HG03378 (cell line): Measurements from ENCODE around the gene MYH15.

Source experiments
- ATAC-seq: cut with Tn5 transposase; IDR thresholded peaks from one replicate; pipeline ENCODE4 v1.9.1; 2021; ENCODE audit warnings: mild to moderate bottlenecking, moderate library complexity; ENCODE audit not compliant: unreplicated experiment

The MYH15 gene

GRCh38 chr3:108473711-108474110, 36.7 kb downstream of the MYH15 start:
- no peak for ATAC-seq

- ATAC-seq, result no peak
Observed at GRCh38 chr3:108472001-108472591, 38.3 kb downstream of the MYH15 start.

GRCh38 chr3:108471426-108471825, 39.0 kb downstream of the MYH15 start:
- ATAC-seq, result no peak

GRCh38 chr3:108469126-108469525, 41.3 kb downstream of the MYH15 start:
- no peak for ATAC-seq

DNA sequence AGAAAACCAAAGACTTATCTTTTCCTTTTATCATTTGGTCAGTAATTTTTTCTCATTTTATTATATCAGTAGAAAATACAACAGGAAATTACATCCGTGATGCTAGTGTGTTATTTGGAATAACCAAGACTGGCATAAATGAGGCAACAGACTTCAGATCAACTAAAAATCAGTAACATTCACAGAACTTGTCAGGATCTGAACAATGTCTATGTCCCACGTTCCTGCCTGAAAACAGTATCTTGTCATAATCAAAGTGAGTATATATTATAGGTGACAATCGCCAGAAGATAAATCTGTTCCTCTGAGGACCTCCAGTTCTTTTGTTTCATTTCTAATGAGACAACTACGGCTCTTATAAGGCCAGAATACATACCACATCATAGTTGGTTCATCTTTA, 41.8 kb downstream of the MYH15 start:
- no peak for ATAC-seq

DNA sequence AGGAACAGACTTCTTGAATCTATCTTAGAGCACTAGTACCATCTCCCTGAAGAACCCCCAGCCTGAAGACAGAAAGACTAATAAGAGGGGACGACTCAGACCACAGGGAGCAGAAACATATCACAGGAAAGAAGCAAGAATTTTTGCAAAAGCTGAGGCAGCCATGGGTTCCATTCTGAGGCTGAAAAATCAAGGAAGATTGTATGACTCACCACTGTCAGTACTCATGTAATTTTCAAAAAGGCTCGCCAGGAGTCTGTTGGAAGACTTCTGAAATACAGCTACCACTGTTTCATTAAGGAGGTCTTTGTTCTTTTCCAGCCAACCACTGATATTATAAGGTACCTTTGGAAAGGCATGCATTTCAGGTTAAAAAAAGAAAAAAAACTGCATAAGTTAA, 47.5 kb downstream of the MYH15 start:
- no peak for ATAC-seq

DNA sequence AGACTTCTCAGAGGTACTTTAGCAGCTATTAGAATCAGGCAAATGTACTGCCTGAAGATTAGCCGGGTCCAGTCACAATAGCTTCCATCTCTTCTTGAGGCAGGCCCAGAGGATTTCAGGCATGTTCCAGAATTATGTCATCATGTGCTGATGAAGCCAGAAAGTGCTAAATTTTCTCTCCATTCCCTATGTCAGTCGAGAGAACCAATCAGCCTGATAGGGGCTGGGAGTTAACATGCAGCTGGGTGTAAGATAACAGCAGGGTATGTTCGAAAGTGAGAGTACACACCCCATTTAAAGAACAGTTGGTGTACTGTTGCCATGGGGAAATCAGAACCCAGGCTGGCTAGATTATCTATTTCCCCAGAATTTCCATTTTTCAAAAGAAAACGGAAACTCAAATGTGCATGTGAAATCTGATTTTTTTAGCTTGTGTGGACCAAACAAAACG, 48.7 kb downstream of the MYH15 start:
- no peak for ATAC-seq

GRCh38 chr3:108459225-108459624, 51.2 kb downstream of the MYH15 start:
- ATAC-seq, result no peak

DNA sequence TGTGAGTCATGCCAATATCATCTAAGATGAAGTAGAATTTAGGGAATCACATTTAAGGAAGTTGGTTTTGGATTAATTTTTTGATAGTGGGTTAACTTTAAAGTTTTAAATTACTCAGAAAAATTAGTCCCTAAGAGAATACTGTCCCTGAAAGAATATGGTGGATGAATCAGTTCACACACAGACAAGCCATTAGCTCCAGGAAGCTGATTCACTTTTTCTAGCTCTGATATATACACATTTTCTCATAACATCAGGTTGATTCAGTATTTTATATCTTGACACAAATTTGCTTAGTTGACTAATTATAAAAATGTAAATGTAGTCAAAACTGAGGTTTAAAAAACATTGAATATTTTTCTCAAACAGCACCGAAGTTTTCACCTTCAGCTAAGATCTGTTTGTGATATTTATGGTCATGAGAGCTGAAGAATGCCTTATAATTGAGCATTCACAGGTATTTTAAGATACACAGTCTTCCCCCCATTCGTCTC, 55.1 kb downstream of the MYH15 start:
- ATAC-seq, result no peak

DNA sequence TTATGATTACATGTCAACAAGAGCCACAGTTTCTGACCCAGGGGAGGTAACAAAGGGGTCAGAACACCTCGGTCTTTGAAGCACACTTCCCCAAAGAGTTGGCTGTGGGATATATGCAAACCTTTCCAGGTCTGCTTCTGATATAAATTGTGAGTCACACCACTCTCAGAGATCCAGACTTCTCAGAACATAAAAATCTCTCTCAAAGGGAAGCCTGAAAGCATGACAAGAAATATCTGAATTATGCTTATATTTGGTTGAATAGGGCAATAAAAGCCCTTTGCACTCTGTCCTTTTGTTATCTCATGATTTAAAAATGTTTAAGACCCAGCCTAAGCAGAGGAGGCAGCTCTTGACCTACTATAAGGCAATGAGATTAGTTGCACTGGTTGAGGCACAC, 56.8 kb downstream of the MYH15 start:
- ATAC-seq, result no peak

DNA sequence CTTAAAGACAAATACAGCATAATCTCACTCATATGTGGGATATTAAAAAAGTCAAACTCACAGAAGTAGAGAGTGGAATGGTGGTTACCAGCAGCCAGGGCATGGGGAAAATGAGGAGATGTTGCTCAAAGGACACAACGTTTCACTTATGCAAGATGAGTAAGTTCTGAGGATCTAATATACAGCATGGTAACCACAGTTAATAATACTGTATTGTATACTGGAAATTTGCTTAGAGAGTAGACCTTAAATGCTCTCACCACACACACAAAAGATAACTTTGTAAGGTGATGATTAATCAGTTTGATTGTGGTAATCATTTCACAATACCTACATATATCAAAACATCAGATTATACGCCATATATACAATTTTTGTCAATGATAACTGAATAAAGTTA, 60.0 kb downstream of the MYH15 start:
- no peak for ATAC-seq

- peak; percentile 85 for ATAC-seq
Observed at GRCh38 chr3:108448593-108448992, 61.8 kb downstream of the MYH15 start.

GRCh38 chr3:108447096-108447847, 63.1 kb downstream of the MYH15 start:
- no peak for ATAC-seq

DNA sequence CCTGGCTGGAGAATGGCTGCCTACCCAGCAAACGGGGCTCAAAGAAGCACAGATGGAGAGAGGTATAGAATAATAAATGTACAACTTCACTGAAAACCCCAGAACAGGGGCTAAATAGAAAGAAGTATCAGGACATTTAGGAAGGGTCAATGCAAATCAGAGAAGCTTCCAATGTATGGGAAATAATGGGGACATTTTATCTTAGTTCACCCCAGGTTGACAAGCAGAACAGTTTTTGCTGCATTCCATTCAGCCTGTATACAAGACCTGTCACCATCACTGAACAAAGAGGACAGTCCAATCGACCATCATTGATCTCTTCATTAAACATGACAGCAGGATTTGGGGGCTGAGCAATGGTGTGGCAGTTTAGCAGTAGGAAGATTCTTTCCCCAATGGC, 68.1 kb downstream of the MYH15 start:
- ATAC-seq, result no peak

GRCh38 chr3:108441518-108441917, 68.9 kb downstream of the MYH15 start:
- ATAC-seq, result no peak

GRCh38 chr3:108441071-108441507, 69.3 kb downstream of the MYH15 start:
- ATAC-seq, result no peak

- no peak for ATAC-seq
Observed at GRCh38 chr3:108438542-108438941, 71.9 kb downstream of the MYH15 start.

DNA sequence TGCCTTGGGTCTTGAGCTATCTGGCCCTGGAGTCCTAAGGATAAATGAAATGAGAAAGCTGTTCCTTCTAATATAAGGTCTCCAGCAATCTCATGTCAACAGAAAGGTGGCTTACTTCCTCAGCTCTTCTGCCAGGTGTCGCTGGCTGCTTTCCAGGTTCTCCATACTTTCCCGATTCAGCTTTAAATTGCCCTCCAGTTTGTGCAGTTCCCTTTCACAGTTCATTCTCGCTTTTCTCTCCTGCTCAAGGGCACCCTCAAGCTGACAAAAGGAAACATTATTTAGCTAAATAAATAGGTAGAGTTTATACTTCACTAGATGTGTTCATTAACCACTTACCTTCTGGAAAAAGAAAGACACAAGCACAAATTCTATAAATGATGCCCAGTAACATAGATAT, 73.0 kb downstream of the MYH15 start:
- no peak for ATAC-seq

DNA sequence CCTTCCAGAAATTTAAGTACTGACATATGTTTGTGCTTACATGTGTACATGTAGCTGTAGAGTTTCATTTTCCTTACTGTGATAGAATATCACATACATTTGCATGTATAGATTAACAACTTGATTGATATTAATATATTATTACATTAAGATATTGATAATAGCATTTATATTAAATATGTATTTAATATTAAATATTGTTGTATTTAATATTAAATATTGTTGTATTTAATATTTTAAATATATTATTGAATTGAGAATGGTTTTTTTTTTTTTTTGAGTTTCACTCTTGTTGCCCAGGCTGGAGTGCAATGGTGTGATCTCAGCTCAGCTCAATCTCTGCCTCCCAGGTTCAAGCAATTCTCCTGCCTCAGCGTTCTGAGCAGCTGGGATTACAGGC, 76.5 kb downstream of the MYH15 start:
- no peak for ATAC-seq

GRCh38 chr3:108432431-108432830, 78.0 kb downstream of the MYH15 start:
- ATAC-seq, result no peak

DNA sequence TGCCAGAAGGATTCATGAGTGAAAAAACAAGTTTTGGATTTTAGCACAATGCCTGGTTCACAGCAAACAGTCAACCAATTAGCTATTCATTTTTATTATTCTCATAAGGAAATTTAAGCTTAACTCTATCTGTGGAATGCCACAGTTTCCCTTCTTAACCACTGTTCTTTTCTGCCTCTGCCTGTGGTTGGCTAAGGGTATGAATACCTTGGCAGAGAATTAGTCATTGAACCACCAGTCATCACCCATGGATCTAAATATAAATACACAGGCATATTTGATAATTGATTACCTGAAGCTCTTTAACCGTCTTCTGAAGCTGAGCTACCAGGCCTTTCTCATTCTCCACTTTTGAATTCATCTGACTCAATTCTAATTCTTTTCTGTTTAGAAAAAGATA, 79.9 kb downstream of the MYH15 start:
- ATAC-seq, result no peak

GRCh38 chr3:108428586-108428985, 81.8 kb downstream of the MYH15 start:
- no peak for ATAC-seq
